NOMO-1 (cell line): ENCODE measurements around the gene SETD3.

Source experiments
- DNase-seq, 2 experiments: peaks; one replicate each; lab custom pipeline; 2025; ENCODE audit not compliant: unreplicated experiment in 2 of 2; lab: John Stamatoyannopoulos, UW

SETD3 gene

GRCh38 chr14:99516871-99517642 is 36.4 kb upstream of the SETD3 start:
- DNase-seq: no peak

DNA sequence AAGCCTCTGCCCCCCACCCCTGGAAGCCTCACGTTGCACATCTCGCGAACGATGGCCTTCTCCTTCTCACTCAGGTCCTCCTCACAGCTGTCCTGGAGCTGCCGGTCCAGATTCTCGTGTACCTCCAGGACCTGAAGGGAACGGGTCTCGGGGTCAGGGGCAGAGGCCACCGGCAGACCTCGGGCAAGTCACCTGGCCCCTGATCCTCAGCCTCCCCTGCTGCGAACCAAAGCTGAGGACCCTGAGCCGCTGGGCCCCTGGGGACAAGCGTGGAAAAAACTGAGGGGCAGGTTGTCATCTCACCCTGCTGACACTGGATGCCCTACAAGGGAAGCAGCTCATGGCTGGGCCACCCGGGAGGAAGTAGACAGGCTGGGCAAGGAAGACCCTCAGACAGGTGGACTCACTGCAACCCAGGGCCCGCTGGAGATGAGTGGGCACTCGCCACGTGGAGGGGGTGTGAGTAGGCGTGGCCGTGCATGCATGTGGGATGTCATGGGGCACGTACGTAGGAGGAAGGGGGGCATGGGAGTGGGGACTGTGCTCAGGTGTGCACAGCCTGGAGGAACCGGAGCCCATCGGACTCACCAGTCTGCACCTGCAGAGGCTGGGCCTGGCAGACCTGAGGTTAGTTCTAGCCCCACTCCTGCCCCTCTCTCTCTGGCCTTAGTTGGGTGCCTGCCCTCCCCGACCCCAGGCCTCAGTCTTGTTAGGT is 35.7 kb upstream of the SETD3 start:
- no peak for DNase-seq

- DNase-seq: no peak
Measured at GRCh38 chr14:99515301-99516155, 34.9 kb upstream of the SETD3 start.

GRCh38 chr14:99514552-99515300 is 34.1 kb upstream of the SETD3 start:
- DNase-seq: no peak

DNA sequence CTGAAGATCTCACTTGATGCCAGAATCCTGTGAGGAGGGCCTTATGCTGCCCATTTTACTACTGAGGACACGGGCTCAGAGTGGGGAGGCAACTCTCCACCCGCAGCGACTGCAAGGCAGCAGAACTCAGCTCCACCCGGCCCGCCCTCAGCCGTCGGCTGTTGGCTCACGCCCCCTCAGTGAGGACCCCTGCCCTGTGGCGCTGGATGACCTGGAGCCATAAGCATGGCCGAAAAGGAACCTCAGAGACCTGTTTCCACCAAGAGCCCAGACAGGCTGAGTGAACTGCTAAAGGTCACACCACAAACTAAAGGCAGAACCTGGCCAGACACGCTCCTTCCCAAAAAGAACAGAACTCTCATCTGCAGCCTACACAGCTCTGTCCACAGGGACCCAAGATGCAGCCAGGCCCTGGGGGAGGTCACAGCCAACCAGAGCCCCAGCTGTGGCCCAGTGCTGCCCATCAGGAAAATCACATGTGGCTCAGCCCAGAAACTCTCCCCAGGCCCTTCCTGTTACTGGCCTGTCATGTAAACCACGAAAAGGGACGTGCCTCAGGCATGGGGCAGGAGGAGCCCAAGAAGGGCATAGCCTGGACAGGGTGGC is 33.4 kb upstream of the SETD3 start:
- DNase-seq: no peak

DNA sequence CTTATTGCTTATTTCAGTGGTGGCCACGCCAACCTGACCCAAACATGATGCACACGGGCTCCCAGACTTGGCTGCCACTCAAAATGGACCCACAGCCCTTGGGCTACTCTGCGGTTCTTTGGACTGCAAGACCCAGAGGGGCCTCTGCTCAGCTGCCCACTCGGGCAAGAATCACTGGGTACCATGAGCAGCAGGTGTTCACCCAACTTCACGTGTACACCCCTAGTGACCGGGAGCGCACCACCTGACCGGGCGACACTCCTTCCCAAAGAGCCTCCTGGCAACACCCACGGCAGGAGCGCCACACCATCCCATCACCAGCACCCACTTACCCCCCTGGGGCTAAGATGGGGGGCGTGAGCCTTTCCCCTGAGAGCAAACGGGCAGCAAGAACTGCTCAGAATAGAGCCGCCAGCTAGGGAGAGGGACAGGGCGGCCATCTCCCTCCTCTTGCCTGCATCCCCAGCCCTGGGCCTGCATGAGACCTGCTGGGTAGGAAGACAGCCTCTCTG is 32.6 kb upstream of the SETD3 start:
- no peak for DNase-seq

- no peak for DNase-seq
Measured at GRCh38 chr14:99512571-99513182, 32.0 kb upstream of the SETD3 start.

DNA sequence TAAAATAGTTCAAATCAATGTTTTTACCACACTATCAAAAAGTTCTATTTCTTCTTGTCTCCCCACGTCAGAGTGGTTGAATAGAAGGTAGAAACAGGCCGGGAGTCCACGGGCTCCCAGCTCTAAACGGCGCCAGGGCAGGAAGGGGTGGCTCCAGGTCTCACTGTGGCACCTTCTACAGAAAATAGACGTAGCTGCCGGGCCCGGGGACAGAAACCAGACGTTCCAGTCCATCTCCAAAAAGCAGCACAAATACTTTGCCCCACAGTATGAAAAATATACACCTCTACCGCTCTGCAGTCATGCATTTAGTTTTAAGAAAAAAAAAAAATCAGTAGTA is 31.4 kb upstream of the SETD3 start:
- DNase-seq: no peak

DNA sequence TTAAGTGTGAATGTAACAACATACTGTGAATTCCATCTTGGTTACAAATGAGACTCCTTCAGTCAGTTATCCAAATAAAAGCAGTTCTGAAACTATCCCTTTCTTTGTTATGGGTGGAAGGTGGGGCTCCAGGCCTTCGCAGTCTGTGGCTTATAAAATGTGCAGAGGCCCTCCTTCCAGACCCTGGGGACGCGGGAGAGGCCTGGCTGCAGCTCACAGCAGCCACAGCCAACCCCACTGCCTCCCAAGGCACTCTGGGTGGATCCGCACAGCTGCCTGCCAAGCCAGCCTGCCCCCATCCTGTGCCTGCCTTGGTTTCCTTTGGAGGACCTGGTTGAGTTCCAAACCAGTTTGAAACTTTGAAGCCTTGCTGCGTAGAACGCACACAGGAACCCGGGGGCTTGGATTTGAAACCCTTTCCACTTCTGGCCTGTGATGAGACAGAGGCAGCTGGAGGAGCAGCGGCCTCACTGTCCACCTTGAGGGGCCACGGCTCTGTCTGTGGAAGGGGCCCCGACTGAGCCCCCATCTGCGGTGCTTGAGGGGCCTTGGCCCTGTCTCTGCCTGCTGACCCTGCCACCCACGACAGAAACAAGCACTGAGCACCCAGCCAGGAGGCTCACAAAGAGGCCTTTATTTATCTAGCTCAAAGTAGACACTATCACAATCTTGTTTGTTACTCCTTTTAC is 30.9 kb upstream of the SETD3 start:
- DNase-seq: no peak

DNA sequence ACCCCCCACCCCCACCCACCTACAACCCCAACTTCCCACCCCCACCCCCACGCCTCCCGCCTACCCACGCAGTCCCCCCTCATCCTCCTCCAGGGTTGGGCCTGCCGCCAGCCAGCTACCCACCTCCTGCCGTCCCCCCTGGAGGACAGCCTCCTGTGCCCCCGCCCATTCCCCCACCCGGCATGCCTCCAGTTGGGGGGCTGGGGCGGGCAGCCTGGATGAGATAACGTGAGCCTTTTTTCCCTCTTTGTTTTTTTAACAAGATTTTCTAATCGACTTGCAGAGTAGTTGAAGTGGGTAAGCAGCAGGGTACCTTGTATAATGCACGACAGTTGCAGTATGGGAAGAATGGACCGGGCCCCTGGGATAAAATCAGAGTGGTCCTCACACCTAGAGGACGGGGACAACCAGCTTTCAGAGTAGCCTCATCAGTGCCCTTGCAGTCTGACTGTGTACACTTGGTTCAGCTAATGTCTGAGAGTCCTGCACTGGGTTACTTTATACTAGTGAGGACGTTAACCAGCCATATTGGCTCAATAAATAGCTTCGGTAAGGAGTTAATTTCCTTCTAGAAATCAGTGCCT is 30.0 kb upstream of the SETD3 start:
- no peak for DNase-seq

DNA sequence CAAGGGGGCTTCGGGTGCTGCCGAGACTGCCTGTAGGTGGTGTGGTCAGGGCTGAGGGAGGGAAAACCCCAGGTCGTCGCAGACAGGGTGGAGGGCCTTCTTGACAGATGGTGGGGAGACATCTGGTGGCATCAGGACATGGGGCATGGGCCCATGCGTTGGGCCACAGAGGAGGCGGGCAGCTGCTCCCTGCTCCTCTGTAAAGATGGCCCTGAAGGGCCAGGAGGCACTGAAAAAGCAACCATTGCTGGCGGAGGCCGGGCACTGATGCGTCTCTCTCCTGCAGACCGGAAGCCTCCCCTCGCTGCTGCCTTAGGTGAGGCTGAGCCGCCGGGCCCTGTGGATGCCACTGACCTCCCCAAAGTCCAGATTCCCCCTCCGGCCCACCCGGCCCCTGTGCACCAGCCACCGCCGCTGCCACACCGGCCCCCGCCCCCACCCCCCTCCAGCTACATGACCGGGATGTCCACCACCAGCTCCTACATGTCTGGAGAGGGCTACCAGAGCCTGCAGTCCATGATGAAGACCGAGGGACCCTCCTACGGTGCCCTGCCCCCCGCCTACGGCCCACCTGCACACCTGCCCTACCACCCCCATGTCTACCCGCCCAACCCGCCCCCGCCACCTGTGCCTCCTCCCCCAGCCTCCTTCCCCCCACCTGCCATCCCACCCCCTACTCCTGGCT is 29.4 kb upstream of the SETD3 start:
- no peak for DNase-seq

DNA sequence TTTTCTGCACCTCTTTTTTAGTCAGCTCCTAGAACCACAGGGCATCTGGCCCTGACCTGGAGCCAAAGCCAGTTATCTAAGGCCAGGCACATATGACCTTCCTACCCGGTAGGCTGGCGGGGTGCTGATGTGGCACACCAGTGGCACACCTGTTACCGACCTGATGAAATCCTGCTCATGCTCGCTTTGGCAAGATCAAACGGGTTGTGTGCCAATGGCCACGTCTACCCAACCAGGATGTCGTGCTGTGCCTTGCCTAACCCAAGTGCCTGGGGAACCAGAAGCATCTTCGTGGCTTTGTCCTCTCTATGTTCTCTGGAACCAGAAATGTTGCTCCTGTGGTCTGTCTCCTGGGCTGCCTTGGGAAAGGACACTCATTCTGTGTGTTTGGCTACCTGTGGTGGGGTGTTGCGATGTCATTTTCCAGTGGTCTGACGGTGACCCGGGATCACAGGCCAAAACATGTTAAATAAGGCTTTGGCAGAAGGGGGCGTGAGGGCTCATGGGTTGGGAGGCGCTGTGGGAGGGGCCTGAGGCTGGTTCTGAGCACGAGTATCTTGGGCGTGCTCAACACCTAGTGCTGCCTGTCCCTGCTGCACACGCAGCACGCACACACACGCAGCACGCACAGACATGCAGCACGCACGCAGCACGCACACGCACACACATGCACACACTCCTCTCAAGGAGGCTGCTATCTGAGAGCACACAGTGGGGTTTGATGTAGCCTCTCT is 28.4 kb upstream of the SETD3 start:
- DNase-seq: no peak

DNA sequence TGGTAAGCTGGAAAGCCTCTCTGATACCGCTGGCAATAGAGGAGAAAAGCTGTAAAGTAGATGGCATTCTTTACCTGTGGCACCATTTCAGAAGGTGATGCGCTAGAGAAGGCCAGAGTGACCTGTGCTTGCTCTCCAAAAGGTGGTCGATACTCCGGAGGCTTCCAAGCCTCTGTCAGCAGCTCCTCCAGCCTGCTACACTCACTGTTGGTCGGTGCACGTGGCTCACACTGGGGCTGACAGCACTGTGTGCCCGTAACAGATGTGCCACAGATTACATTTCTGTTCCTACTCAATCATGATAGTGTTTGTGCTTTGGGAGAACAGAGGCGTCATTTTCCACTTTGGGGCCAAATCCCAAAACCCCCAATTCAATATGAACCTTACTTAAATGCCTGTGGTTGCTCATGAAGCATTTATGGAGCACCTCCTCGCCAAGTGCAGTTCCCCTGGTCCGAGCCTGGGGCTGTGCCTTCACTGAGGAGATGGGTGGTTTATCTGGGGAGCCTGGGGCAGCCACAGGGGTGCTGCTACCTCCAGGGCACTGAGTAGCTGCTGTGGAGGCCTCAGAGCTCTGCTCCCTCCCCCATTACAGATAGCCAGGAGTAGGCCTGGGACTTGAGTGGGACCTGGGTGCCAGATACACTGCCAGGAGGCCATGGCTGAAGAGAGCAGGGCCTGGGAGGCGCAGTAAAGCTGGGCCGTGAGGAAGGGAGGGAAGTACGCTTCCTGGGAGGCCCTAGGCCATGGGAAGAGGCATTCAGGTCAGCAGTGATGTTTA is 27.4 kb upstream of the SETD3 start:
- no peak for DNase-seq

GRCh38 chr14:99506276-99506675 is 25.6 kb upstream of the SETD3 start:
- DNase-seq: no peak

- DNase-seq: no peak
Measured at GRCh38 chr14:99505089-99505488, 24.4 kb upstream of the SETD3 start.

- DNase-seq: no peak
Measured at GRCh38 chr14:99503848-99504453, 23.3 kb upstream of the SETD3 start.
